Stimulated activated CD8-positive, alpha-beta memory T cell treated with anti-CD3 and anti-CD28 coated beads, Interleukin-12 subunit alpha, Interleukin-12 subunit beta, amount 100 ng/mL, for 4 hours (primary cell): ENCODE data around the gene CFP.
A peak's percentile ranks its signal among the peaks of the same experiment; 100 is the strongest.
"Not testable (repeated sequence)": the region's sequence is repeated elsewhere in the genome, so short reads cannot be mapped to it uniquely, and the experiment has no call there.

Experiments
- DNase-seq: peaks from one replicate; pipeline ENCODE4 v3.0.0-alpha.2; 2020; ENCODE audit warnings: low read depth

The CFP gene

DNA sequence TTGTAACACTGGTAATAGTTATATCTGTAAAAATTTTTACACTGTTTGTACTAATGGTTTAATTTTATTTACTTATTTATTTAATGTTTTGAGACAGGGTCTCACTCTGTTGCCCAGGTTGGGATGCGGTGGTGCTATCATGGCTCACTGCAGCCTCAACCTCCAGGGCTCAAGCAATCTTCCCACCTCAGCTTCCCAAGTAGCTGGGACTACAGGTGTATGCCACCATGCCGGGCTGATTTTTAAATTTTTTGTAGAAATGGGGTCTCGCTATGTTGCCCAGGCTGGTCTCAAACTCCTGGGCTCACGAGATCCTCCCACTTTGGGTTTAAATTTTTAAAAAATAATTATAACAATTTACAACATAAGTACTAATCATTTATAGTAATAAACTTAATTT, 26.6 kb downstream of the CFP start:
- DNase-seq: not testable (repeated sequence)

DNA sequence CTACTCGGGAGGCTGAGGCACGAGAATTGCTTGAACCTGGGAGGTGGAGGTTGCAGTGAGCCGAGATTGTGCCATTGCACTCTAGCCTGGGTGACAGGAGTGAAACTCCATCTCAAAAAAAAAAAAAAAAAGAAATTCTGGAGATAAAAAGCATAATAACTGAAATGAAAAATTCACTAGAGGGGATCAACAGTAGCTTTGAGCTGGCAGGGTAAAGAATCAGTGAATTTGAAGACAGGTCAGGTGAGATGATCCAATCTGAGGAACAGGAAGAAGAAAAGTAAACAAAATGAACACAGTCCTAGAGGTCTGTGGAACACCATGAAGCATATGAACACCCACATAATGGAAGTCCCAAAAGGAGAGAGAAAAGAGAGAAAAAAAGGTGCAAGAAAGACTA, 32.5 kb downstream of the CFP start:
- DNase-seq: no peak

DNA sequence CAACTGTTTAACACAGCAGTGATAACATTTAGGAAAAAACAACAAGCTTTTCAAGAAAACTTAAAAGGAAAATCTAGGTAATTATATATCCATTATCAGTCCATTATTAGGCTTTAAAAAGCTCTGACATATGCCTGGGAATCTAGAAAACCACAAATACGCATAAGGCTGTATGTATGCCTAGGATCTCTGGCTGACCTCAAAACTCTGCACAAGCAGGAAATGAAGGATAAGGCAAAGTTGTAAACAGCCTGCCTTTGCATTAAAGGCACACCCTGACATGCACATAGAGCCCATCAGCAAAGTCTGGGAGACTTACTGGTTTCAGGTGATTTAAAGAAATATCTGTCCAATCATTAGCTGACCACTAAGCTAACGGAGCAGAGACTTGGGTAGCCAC, 33.5 kb downstream of the CFP start:
- DNase-seq: no peak

DNA sequence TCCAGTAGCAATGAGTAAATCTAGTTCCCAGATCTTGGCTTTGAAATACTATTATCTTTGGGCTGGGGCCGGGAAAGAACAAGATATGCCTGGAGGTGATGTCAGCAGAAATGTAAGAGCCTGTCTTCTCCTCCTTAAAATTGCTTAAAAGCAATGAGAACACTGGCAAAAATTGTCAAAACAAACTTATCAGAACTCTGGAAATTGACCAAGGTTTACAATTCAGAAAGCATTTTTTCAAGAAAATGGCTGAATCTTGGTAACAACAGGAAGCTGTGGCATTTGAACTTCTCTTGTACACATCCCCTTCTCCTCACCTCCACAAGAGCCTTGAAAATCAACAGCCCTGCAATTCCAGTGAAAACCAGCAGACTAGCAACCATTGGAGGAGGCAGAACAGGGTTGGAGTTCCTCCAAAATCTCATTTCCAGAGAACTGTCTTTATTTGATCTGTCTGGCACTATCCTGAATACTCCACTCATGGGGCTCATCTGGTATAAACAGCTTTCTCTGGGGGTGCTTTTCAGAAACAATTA, 33.9 kb downstream of the CFP start:
- DNase-seq: no peak

DNA sequence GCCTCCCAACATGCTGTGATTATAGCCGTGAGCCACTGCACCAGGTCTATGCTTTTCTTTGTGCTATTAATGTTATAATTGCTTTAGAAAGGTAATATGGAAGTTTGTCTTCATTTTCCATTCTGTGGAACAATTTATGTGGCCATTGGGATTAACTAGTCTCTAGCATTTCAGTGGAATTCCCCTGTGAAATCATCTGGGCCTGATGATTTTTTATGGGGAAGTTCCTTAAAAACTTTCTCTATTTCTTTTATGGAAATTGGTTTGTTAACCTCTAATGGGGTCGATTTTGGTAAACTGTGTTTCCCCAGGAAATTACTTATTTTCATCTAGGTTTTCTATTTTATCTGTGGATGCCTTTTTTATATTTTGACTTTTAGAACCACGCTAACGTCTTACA, 36.2 kb downstream of the CFP start:
- DNase-seq: no peak

DNA sequence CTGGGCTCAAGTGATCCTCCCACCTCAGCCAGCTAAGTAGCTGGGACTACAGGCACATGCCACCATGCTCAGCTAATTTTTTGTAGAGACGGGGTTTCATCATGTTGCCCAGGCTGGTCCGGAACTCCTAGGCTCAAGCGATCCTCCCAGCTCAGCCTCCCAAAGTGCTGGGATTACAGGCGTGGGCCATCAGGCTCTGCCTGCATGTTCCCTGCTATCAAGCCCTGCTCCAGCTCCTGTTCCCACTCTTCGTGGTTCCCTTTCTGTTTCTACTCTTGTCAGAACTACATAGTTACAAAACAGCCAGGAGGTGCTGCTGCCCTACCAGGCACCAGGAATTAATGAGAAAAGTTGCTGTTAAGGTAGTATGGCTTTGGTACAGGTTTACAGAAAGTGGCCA, 38.7 kb downstream of the CFP start:
- no peak for DNase-seq

DNA sequence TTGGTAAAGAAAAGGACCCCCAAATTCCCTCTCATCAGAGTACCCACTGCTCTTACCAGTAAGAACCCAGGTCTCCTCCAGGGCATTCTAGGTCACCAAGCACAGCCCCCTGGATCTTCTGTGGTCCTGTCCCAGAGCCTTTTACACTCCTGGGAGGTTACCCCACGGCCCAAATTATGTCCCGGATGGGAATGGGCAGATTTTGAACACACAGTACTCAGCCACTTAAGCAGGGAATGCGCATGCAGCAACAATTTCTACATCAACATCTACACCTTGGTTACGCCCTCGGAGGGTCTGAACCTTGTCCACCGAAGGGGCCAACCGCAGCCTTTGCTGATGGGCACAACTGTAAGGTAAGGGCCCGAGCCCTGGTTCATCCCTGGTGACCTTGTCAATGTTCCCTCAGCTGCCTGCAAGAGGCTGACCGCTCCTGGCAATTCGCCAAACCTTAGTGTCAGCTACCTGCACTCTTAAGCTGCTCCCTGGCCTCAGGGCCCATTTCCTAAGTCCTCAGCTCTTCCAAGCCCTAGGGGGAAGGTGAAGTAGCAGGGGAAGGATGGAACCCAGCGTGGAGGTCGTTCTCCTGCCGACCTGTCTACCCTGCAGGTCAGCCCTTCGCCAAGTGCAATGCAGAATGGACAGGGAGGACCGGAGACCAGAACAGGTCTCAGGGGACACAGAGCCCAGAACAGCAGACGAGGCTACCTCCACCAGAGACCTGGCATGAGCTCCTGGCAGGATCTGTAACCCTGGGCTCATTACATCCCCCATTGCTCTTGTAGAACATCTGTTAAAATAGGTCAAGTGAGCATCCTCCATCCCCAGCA, 41.6 kb downstream of the CFP start:
- no peak for DNase-seq

DNA sequence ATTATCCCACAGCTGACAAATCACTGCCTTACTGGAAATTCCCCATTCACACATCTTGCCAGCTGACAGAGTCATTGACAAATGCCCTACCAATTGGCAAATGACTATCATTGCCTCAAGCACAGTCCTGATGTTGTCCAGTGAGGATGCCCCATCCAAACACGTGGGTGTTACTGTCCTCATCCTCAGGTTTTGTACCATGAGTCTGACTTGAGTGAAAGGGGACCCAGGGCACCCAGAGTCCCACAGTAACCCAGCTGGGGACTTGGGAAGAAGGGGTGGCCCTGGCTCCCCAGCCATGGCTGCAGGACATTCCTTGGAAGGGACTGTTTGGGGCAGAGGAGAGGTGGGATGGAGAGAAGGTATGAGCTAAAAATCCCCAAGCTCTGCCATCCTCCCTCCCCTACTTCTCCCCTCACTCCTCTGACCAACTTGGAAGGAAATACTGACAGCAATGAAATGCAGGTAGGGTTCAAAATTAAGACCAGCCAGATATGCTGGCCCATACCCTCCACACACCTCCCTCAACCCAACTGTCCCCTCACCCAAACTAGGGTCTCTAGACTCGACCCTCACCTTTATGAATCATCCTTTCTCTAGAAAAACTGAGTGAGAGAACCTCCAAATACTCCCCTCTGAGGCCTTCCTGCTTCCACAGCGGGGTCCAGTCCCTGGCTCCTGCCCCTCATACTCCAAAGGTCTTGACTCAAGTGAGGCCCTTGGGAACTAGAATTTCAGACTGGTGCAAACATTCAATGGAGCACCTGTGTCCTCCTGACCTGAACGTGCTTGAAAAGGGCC, 42.4 kb downstream of the CFP start:
- DNase-seq: no peak

DNA sequence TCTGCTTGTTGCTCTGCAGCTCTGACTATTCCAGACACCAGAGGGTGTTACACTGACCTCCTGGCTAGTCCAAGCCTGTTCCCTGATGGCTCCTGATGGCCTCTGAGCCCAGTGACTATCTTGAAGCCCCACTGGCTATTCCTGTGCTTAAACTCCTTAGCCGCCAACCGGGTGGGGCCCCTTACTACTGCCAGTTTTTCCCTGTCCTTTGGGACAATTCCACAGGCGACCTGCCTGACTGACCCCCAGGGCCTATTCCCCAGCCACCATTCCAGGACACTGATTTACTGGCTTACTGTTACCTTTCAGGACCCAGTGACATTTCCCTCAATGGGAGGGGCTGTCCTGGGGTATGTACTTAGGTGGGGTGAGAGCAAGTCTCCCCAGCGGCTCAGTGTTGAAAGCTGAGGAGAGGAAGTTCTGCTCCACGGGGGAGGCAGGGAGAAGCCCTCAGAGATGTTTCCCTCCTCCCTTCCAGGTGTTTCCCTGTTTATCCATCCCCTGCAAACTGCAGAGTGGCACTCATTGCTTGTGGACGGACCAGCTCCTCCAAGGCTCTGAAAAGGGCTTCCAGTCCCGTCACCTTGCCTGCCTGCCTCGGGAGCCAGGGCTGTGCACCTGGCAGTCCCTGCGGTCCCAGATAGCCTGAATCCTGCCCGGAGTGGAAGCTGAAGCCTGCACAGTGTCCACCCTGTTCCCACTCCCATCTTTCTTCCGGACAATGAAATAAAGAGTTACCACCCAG, 43.5 kb downstream of the CFP start:
- no peak for DNase-seq

DNA sequence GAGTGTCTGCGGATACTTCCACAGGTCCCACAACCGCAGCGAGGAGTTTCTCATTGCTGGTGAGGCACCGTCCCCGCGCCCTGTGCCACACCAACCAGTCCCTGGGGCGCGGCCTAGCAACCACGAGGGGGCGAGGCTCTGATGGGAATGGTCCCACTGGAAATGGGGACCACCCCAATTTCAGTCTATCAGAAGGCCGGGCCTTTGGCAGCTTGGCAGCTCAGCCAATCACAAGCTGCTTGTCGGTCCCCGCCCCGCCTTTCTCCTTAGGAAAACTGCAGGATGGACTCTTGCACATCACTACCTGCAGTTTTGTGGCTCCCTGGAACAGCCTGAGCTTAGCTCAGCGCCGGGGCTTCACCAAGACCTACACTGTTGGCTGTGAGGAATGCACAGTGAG, 44.5 kb downstream of the CFP start:
- no peak for DNase-seq

DNA sequence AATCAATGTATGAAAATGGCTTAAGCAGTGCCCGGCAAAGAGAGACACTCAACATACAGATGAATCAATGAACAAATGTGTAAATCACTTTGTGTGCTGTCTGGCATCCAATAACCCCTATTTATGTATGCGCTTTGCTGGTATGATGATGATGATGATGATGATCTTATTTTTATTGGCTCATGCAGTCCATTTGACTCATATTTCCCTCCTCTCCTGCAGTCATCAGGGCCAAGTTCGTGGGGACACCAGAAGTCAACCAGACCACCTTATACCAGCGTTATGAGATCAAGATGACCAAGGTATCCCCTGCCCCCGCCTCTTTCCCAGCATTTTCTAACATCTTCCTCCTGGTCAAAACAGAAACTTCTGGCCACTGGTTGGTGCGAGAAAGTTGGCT, 45.0 kb downstream of the CFP start:
- no peak for DNase-seq

DNA sequence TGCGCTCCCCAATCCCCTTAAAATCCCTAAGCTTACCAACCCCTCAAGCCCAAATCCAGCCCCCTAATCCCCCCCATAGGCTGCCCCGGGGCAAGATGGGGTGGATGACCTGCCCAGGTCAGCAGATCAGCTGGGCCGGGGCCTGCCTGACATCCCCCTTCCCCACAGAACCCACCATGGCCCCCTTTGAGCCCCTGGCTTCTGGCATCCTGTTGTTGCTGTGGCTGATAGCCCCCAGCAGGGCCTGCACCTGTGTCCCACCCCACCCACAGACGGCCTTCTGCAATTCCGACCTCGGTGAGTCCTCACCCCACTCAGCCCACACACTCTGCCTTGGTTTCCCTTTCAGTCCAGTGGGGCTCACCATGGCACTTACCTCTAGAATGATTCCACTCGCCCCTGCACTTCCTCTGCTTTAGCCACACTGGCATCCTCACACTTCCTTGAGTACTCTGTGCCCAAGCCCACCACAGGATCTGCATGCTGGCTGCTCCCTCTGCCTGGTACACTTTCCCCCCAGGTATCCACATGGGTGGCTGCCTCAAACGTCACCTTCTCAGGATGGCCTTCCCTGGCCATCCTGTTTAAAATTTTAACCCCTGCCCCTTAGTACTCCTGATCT, 46.4 kb downstream of the CFP start:
- no peak for DNase-seq

DNA sequence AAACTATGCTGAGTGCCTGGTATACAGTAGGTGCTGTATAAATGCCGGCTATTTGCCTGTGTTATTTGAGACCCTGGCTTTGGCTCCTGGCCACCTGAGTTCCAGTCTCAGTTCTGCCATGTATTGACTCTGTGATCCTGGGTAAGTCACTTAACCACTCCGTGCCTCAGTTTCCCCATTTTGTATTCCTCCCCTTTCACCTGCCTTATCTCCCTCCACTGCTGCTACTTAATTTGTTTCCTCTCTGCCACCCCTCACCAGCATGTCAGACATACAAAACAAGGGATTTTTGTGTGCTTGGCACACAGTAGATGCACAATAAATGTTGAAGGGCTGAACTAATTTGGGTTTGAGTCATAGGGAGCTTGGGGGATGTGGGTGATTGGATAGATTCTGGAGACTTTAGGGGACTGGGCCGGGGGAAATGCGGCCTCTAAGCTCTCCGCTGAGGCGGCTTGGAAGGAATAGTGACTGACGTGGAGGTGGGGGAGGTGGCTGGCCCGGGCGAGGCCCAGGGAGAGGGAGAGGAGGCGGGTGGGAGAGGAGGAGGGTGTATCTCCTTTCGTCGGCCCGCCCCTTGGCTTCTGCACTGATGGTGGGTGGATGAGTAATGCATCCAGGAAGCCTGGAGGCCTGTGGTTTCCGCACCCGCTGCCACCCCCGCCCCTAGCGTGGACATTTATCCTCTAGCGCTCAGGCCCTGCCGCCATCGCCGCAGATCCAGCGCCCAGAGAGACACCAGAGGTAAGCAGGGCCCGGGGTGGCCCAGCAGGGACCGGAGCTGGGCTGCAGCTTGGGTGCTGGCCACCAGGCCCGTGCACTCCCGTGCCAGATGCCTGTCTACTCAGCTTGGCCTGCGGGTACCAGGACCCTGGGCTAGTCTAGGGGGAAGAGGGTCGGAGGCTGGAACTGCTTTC, 47.7 kb downstream of the CFP start, which contains the start of gene TIMP1:
TSS of gene TIMP1 (plus strand) at position 706 of the 917 bp plus-strand sequence. CDS start 980 bp downstream, outside the sequence.
- peak; percentile 69 for DNase-seq

DNA sequence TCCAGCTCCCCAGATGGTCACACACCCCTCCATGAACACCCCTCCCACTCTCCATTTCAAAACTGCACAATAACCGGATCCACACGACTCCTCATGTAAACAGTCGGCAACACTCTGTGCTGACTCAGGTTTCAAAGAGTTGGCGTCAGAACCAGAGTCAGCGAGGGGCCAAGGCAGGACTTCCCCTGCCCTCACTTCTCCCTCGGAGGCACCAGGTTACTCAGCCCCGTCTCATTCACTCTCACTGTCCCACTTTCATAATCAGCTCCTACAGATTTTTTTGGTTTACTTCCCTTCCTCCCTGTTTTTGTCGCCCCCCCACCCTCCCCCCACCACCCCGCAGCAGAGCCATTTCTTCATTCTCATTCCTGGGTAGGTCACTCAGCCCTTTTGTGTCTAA, 50.2 kb downstream of the CFP start:
- DNase-seq: no peak

DNA sequence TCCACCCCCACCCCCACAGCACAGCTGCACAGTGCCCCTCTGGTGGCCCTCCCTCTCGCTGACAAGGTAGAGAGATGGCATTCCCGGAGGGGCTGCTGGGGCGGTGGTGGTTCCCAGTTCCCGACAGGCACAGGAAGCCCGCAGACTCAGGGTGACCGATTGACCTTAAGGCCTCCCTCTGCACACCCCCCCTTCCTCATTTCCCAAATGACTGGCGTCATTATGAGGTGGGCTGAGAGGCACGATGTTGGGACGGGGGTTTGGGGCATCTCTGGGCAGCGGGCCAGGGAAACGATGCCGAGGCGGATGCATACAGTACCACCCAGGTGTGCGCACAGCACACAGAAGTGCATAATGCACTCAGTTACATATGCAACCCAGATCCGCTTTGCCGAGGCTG, 51.0 kb downstream of the CFP start:
- DNase-seq: no peak

DNA sequence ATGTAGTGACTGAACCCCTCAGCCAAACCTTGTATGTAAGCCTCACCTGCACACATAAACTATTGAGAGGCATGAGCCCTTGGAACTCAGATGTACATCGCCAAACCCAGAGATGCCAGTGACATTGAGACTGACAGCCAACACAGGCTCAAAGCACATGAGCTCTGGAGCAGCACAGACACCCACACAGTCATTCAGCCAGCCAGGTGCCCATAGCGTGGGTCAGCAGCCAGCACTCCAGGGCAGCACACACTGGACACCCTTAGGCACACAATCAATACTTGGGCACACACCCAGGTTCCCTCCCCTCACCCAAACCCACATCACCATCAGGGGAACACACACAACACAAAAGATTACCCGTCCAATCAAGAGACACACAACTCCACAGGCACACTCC, 51.8 kb downstream of the CFP start:
- DNase-seq: no peak

DNA sequence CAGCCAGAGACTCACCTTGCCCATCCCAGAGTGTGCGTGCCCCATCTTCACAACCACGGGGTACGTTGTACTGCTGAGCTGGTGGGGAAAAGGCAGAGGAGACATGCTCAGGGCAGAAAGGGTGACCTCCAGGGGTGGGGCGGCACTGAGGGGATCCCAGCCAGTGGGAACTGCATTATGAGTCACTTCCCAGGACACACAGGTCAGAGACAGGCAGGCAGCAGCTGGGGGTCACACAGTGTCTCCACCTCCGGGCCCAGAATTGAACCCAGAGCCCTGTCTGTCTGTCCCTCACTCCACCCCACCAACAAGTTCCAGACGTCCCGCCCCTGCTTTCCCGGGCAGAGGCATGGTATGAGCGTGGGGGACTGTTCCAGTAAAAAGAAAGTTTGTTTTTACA, 52.3 kb downstream of the CFP start:
- no peak for DNase-seq

DNA sequence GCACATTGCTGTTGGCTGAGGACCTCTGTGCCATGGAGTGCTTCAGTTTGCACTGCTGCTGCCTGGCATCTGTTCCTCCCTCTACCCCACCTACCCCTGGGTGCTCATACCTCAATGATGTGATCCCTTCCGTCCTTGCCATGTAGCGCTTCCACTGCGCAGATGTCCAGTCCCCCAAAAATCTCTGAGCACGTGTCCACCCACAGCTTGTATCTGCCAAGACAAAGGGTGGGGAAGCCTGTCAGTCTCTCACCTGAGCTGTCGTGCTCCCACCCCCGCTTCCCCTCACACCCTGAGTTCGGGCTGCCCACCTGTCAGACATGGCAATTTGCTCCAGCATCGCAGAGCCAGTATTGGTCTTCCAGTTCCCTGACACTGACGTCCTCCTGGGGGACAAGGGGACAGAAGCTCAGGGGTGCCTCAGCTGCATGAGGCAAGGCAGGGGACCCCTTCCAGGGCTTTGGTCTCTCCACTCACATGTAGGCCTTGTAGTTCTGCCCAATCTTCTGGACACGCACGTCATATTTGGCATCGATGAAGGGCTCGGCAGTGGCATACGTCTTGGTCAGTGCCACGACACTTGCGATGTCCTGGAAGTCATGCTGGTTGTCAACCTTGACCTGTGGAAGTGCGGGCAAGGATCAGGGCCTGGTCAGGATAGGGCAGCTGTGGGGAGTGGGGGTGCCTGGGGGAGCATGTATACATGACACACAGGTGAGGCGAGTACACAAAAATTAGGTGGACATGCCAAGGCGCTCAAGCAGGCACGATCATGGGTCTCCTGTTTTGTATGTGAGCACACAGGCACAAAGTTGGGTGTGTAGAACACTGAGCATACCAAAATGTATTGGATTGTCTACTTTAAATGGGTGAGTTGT, 53.5 kb downstream of the CFP start:
- DNase-seq: no peak

DNA sequence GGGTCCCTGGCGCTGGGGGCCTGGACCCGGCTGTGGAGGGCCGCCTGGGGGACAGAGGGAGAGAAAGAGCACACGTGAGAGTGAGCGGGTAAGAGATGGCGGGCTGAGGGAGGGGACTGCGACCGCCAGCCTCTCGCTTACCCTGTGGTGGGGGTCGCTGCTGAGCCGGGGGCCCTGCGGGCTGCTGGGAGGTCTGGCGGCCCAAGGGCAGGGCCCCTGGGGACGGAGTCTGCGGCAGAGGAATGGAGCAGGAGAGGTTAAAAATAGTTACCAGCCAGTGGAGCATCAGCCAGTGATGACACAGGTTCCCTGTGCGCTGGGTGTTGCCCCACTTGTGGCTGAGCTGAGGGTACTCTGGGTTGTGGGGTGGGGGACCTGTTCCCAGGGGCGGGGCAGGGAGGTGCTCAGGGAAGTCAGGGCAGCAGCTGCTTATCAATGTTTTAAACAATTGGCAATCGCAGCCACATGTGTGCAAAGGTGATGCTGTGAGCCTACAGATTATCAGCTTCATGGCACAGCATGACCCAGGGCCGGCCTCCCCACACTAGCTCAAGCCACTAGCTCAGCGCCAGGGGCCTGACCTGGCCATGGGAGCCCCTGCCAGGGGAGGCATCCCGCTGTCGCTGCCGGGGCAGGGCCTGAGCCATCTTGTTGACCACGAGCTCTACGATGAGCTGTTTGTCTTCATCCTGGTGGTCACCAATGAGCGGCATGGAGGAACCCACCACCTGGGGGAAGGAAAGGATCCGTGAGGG, 55.0 kb downstream of the CFP start:
- no peak for DNase-seq
